ENCODE data around the gene CDC5L.

The CDC5L gene

DNA sequence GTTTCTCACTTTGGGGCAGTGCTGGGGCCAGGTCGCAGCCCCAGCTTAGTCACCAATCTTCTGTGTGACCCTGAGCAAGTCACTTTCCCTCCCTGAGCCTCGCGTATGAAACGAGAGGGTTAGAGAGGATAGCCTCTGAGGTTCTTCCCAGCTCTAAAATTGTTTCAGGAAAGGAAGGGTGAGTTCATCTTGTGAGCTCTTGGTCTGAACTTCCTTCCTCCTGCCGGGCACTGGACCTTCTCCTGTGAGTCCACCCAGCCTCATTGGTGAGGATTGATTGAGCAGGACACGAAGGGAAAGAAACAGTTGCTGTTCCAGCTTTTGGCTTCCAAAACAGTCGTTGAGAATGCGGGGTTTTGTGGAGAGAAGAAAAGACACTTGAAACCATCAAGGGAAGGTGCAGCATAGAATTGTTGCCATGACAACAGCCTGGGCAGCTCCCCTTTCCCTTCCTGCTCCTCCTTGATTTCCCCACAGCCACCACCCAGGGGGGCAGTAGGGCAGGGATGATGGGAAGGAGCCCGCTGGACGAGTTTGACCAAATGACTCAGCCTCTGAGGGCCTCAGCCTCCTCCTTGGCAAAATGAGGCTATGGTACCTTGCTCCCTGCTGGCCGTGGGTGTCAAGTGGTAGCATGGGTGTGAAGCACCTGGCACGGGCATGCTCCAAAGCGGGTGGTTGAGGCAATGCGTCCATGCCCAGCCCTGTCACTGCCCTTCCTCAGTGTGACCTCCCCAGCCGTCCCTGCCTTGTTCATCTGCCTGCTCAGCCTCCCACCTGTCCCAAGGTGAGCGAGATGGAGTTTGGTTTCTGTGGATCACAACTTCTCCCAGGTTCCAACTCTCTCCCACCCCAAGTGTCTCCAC lies 107.8 kb downstream of the CDC5L start:
- FAIRE-seq (no peak), DNase-seq (ENCODE audit: low spot score) (no peak)

DNA sequence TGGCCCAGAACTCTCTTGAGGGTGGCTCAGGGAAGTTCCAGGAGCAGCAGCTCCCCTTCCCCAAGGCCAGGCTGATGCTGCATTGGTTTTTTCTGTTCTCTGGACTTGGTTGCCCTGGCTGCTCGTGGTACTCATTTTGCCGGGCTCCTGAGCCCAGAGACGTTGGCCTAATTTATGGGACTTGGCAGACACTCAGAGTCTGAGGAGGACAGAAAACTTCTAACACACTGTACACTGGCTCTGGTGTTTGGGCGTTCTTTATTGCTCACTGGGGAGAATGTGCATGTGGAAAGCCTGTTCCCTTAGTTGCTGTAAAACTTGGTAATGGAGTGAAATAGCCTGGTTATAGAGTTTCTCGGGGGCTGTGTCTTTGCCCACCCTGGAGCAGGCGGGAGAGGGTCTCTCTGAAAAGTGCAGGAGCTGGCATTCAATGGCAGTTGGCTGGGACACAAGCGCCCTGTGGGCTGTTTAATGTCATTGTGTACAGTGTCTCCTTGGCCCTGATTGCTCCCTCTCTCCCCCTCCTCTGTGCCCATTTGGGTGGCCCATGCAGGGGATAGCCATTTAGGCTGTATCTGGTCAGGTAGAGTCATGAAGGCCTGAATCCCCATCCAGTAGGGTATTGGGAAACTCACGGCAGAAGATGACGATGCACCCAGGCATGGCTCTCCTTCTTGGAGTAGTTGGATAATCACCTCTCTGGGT lies 109.3 kb downstream of the CDC5L start:
- DNase-seq (ENCODE audit: low spot score) = no peak

DNA sequence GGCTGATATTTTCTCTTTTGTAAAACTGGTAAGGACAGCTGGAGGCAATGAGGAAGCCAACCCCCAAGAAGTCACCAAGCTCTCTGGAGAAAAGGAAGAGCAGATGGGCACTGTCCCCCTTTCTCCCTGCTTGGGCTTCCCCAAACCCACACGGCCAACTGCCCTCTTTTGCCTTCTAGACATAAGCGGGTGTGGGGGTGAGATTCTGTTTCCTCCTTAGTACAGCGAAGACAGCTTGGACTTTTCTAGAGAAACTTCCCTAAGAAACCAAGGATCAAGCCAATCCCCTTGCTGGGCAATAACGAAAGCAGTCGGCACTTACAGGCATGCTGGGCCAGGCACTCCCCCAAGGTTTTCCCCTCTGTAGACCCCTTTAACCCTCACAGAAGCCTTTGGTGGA lies 110.3 kb downstream of the CDC5L start:
- DNase-seq (ENCODE audit: low spot score) (no peak), FAIRE-seq (no peak)

More for the DNA sequence above, 109.3 kb downstream of the CDC5L start:
- no peak for FAIRE-seq

- no peak for FAIRE-seq
- DNase-seq (ENCODE audit: low spot score) = no peak
Measured at GRCh38 chr6:44498436-44498835, 110.9 kb downstream of the CDC5L start.

- DNase-seq (ENCODE audit: low spot score) (no peak), FAIRE-seq (no peak)
Measured at GRCh38 chr6:44499609-44500008, 112.1 kb downstream of the CDC5L start.
